GM12892 (cell line): ENCODE results near the gene HOTAIR.

ENCODE experiments used
- POLR2A ChIP-seq: IDR thresholded peaks from 2 replicates; pipeline ENCODE4 v1.6.1; 2011; ENCODE audit warnings: low read depth, low read length, control low read depth
- POLR2AphosphoS5 ChIP-seq: IDR thresholded peaks from 2 replicates; pipeline ENCODE4 v1.6.1; 2011; ENCODE audit warnings: low read depth, low read length, control low read depth
- TAF1 ChIP-seq: IDR thresholded peaks from 2 replicates; pipeline ENCODE4 v1.6.1; 2011; ENCODE audit warnings: low read depth, mild to moderate bottlenecking, control low read depth, low read length, borderline replicate concordance

- TF ChIP-seq TAF1 (no peak), POLR2AphosphoS5 (no peak), POLR2A (no peak)
Measured at GRCh38 chr12:53975064-53975471, 314 bp upstream of the HOTAIR start.
